HG03135 (cell line): ENCODE results near the gene TAS1R3.

Source experiments
- ATAC-seq: cut with Tn5 transposase; IDR thresholded peaks from one replicate; pipeline ENCODE4 v1.9.1; 2021; ENCODE audit warnings: mild to moderate bottlenecking, moderate library complexity; ENCODE audit not compliant: unreplicated experiment

The TAS1R3 gene

GRCh38 chr1:1331068-1331965 is at the start of gene TAS1R3:
TSS of gene TAS1R3 (plus strand) at chr1:1331280. CDS start at chr1:1331346, 66 bp downstream.
- no peak for ATAC-seq

DNA sequence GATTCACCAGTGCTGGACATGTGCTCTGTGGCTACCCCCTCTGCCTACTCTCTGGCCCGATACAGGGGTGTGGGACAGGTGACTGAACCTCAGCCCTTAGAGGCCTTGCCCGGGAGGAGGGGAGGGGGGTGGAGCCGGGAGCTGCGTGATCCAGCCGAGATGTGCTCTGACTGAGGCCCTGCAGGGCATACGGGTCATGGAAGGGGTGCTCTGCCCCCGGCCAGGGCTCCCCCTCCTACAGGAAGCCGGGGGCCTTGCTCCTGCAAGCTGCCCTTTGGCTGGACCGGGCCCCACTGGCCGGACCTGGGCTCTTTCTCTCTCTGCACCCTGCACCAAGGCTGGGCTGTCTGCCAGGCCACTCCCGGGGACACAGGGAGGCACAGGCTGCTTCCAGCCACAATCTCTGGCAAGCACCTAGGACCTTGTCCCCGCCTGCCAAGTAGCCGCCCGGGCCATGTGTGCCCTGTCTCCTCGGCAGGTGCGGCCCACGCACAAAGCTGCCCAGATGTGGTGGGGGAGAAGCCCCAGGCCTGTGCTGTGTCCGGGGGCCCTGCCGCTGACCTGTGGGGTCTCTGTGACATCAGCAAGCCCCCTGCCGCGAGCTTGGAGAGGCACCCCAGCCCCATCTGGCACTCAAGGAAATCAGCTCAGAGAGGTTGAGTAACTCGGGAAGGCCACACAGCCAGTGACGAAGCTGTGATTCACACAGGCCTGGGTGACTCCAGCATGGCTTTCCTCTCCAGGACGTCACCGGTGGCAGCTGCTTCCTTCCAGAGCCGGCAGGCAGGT is 49.4 kb upstream of the TAS1R3 start:
- ATAC-seq = no peak

- ATAC-seq = no peak
Observed at GRCh38 chr1:1282998-1283397, 48.1 kb upstream of the TAS1R3 start.

- ATAC-seq = no peak
Observed at GRCh38 chr1:1283821-1284220, 47.3 kb upstream of the TAS1R3 start.

GRCh38 chr1:1284221-1285101 is 46.6 kb upstream of the TAS1R3 start:
- ATAC-seq = no peak

DNA sequence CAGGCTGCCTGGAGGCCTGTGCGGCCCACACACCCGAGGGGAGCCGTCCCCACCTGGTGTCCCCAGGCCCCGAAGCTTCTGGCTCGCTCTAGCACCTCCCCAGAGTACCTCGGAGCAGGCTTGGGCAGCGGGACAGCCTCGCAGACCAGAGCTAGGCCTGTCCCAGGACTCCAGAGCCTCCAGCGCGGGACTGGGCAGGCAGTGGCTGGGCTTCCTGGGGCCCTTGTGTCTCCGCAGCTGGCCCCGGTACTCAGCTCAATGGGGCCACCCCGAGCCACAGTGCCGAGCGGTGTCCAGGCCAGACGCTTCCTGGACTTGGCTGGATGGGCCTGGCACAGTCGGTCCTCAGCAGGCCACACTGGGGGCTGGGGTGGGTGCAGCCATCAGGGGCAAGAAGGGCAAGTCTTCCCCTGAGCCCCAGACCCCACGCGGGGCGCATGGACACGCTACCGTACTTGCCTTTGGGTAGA is 45.9 kb upstream of the TAS1R3 start:
- ATAC-seq = no peak

- no peak for ATAC-seq
Observed at GRCh38 chr1:1285611-1286311, 45.3 kb upstream of the TAS1R3 start.

DNA sequence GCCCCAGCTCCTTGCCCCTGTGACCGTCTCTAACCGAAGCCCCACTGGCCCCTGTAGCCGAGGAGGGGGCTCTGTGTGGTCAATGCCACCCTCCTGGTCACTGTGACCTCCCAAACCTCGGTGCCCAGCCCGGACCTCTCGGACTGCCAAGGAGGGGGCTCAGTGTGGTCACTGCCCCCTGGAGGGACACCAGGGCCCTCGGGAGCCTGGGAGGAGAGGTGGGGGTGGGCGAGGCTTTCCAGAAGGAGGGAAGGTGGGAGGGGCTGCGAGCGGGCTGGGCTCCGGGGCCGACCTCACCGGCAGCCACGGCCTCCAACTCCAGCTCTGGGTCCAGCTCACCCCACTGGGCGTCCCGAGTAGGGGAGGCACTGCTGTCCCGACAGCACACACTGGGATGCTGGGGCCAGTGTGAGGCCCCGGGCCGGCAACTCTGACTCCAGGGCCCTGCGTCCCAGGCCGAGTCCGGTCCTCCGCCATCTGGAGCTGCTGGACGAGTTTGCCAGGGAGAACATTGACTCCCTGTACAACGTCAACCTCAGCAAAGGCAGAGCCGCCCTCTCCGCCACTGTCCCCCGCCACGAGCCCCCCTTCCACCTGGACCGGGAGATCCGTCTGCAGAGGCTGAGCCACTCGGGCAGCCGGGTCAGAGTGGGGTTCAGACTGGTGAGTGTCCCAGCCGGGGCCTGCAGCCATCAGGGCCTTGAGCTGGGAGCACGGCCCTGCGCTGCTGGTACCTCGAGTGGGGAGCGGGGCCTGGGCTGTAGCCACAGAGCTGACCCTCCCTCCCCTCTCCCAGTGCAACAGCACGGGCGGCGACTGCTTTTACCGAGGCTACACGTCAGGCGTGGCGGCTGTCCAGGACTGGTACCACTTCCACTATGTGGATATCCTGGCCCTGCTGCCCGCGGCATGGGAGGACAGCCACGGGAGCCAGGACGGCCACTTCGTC is 44.5 kb upstream of the TAS1R3 start:
- no peak for ATAC-seq

DNA sequence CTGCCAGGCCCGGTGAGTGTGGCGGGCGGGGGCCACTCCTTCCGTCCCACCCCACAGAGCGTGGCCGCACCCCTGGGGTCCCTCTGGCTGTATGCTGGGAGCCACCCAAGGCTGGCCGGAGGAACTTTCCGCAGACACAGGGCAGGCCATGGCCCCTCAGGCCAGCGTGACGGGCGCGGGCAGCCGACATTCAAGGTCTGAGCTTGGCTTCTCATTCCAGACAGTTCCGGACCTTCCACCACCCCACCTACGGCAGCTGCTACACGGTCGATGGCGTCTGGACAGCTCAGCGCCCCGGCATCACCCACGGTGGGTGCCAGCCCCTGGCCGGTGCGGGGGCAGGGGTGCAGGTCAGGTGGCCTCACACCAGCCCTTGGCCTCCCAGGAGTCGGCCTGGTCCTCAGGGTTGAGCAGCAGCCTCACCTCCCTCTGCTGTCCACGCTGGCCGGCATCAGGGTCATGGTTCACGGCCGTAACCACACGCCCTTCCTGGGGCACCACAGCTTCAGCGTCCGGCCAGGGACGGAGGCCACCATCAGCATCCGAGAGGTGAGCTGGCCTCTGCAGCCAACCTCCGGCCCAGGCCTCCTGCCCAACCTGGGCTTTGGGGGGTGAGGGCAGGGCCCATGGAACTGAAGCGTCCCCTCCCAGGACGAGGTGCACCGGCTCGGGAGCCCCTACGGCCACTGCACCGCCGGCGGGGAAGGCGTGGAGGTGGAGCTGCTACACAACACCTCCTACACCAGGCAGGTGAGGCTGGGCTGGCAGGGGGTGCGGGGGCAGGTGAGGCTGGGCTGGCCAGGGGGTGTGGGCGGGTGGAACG is 43.6 kb upstream of the TAS1R3 start:
- no peak for ATAC-seq

- ATAC-seq = no peak
Observed at GRCh38 chr1:1290238-1290731, 40.8 kb upstream of the TAS1R3 start.

DNA sequence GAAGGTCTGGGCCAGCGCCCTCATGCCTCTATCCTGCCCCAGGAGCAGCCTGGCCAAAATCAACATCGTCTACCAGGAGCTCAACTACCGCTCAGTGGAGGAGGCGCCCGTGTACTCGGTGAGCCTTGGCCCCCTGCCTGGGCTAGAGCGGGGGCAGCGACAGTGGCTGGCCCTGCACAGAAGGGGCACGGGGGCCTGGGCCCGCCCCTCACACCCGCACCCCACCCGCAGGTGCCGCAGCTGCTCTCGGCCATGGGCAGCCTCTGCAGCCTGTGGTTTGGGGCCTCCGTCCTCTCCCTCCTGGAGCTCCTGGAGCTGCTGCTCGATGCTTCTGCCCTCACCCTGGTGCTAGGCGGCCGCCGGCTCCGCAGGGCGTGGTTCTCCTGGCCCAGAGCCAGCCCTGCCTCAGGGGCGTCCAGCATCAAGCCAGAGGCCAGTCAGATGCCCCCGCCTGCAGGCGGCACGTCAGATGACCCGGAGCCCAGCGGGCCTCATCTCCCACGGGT is 40.0 kb upstream of the TAS1R3 start:
- no peak for ATAC-seq

DNA sequence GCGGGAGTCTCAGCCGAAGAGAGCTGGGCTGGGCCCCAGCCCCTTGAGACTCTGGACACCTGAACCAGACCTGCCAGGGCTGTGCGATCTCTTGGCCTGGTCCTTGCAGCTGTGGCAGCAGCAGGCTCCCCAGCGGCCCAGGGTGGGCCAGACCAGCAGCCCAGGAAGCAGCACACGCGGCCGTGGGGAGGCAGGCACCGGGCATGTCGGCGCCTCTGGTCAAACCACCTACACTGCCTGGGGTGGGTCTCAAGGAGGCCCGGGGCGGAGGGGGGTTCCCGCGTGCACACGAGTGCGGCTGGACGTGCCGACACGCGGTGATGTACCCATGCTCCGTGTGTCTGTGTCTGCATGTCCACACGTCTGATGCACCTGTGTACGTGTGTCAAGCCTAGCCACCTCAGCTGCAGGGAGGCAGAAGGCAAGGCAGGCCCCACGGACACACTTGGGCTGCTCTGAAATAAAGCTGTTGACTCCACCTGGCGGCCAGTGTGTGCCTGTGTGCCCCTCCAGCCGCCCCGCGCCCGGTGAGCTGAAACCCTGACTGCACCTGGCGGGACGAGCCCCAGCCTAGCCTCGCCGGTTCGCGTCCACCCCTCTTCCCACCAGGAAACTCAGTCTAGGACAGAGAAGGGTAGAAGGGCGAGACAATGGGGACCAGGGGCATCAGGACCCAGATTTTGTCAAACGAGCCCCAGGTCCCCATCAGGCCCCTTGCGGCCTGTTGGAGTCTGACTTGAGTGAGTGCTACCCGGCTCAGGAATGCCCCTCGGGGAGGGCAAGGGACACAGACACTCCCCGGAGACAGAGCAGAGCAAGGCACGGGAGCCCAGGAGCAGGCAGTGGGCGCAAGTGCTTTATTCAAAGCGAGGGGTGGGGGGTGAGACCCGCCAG is 39.3 kb upstream of the TAS1R3 start:
- ATAC-seq = peak; percentile 47

DNA sequence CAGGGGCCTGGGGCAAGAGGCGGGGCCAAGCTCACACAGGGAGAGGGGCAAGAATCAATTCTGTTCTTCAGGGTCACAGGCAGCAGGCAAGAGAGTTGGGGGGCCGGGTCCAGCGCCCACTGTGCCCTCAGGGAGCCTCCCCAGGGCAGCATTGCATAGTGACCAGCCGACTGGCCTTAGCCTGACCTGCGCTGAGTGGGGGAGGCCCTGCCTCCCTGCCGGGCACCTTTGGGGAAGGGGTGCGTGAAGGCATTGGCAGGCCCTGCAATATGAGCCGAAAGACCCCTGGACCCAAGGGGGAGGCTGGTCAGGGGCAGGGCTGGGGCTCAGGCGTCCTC is 38.7 kb upstream of the TAS1R3 start:
- ATAC-seq = no peak

DNA sequence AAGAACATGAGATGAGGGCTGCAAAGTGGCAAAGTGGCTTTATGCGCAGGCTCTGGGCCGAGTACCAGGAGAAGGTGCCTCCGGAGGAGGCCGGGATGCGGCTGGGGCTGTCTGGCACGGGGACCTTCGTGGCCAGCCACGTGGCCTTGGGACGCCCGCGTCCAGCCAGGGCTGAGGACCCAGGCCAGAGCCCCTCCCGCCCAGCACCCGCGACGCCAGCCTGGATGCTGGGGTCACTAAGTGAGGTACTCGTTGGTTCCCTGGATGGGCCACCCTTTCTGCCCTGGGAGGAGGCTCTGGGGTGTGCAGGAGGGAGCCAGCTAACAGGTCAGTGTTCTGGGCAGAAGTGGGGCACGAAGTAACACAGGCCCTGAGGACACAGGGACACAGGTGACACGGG is 38.2 kb upstream of the TAS1R3 start:
- ATAC-seq = no peak

DNA sequence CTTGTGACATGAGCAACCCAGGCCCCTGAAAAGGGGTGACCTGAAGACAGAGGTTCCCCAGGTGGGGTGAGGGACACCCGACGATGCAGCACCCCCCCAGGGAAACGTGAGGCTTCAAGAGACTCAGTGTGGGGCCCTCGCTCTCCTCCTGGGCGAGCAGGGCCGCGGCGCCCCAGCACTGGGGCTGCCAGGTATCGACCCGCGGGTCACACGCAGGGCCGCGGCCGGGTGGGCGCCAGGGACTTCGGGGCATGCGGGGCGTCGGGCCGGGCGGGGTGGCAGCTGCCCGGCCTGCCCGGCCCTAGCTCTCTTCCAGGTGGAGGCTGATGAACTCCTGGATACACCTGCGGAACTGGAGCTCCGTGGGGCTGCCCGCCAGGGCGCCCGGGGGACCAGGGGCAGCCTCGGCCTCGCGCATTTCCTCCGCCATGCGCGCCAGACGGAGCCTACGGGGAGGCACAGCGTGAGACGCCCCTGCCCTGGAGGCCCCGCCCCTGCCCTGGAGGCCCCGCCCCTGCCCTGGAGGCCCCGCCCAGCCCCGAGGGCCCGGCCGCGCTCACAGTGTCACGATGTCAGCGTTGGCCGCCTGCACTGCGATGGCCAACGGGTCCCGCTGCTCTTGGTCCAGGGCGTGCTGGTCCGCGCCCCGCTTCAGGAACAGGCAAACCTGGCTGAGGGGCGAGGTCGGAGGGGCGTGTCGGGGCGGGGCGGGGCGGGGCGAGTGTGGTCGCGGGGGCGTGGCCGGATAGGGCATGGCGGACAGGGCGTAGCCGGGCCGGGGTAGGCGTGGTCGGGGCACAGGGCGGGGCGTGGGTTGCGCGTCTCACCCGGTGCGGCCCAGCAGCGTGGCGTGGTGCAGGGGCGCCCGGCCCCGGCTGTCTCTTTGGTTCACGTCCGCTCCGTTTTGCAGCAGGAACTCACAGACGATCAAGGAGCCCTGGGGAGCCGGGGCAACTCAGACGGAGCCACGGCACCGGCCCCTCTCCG is 37.5 kb upstream of the TAS1R3 start:
- ATAC-seq = no peak
